CD14-positive monocyte (primary cell): ENCODE measurements around the gene RMC1. TPM values are rescaled to one million over a fixed set of nuclear protein-coding genes. Genes with fewer than 3 reads are reported as not detected.
A peak's percentile ranks its signal among the peaks of the same experiment; 100 is the strongest.

Experiments
- DNase-seq, 3 donors: peaks; one replicate each; pipeline ENCODE4 v3.0.0-alpha.2; 2011 to 2022
- H2AFZ ChIP-seq: 2 replicates; pipeline ENCODE4 v1.6.0; 2012; ENCODE audit warnings: mild to moderate bottlenecking, low read depth, low read length, inconsistent platforms; ENCODE audit not compliant: insufficient read depth, poor library complexity, severe bottlenecking
- H3K27ac ChIP-seq, 2 donors: 1 replicate in 1 of 2; 2 replicates in 1 of 2; pipeline ENCODE4 v1.5.1; 2012 to 2013; ENCODE audit warnings: low read length in 2 of 2, control low read depth in 1 of 2, inconsistent platforms in 1 of 2, low read depth in 1 of 2, mild to moderate bottlenecking in 1 of 2
- H3K27me3 ChIP-seq, 2 donors: one replicate each; pipeline versions ENCODE4 v1.6.0 to v1.6.1; 2011 to 2013; ENCODE audit warnings: low read length in 2 of 2; ENCODE audit not compliant: control insufficient read depth in 2 of 2, insufficient read depth in 2 of 2
- H3K36me3 ChIP-seq, 2 donors: replicated peaks in 1 of 2; 1 replicate in 1 of 2; 2 replicates in 1 of 2; pipeline versions ENCODE4 v1.5.1 to v1.6.1; 2012 to 2013; ENCODE audit warnings: low read length in 2 of 2, control low read depth in 1 of 2, inconsistent platforms in 1 of 2, mild to moderate bottlenecking in 1 of 2; ENCODE audit not compliant: insufficient read depth in 2 of 2, control insufficient read depth in 1 of 2
- H3K4me1 ChIP-seq, 2 donors: 1 replicate in 1 of 2; 2 replicates in 1 of 2; pipeline versions ENCODE4 v1.5.1 to v1.6.1; 2012 to 2013; ENCODE audit warnings: low read length in 2 of 2, control low read depth in 1 of 2, inconsistent platforms in 1 of 2, mild to moderate bottlenecking in 1 of 2, moderate library complexity in 1 of 2; ENCODE audit not compliant: insufficient read depth in 2 of 2, control insufficient read depth in 1 of 2
- H3K4me2 ChIP-seq: replicated peaks from 2 replicates; pipeline ENCODE3; 2012; ENCODE audit warnings: low read length, moderate library complexity, mild to moderate bottlenecking; ENCODE audit not compliant: poor library complexity, severe bottlenecking; ENCODE audit errors: extremely low read depth
- H3K4me3 ChIP-seq, 3 experiments: fragments of 200-600 bp in 1 of 3; sonication (generic) in 1 of 3; replicated peaks in 1 of 3; 1 replicate in 2 of 3; 2 replicates in 1 of 3; pipeline ENCODE4 v1.5.1; 2011 to 2013; ENCODE audit warnings: low read length in 3 of 3, mild to moderate bottlenecking in 3 of 3, control low read depth in 2 of 3, low read depth in 2 of 3, inconsistent platforms in 1 of 3, moderate library complexity in 1 of 3
- H3K79me2 ChIP-seq: 2 replicates; pipeline ENCODE4 v1.6.0; 2012; ENCODE audit warnings: mild to moderate bottlenecking, control low read depth, inconsistent platforms, low read length, moderate library complexity; ENCODE audit not compliant: insufficient read depth
- H3K9ac ChIP-seq: 2 replicates; pipeline ENCODE4 v1.6.0; 2017; ENCODE audit warnings: low read length, mild to moderate bottlenecking; ENCODE audit not compliant: insufficient read depth, poor library complexity, severe bottlenecking
- H3K9me3 ChIP-seq, 2 donors: replicated peaks in 1 of 2; 1 replicate in 1 of 2; 2 replicates in 1 of 2; pipeline versions ENCODE4 v1.5.1 to v1.6.1; 2012 to 2013; ENCODE audit warnings: low read length in 2 of 2, control low read depth in 1 of 2; ENCODE audit not compliant: control insufficient read depth in 1 of 2, insufficient read depth in 1 of 2
- H4K20me1 ChIP-seq: 2 replicates; pipeline ENCODE4 v1.6.0; 2012; ENCODE audit warnings: mild to moderate bottlenecking, low read length, control low read depth, moderate library complexity; ENCODE audit not compliant: insufficient read depth
- H3K27ac Mint-ChIP-seq, 7 donors: one replicate each; pipeline ENCODE4 v1.8.0; 2020; ENCODE audit warnings: mild to moderate bottlenecking in 7 of 7, mixed read lengths in 7 of 7, moderate library complexity in 6 of 7, inconsistent platforms in 2 of 7
- H3K27me3 Mint-ChIP-seq, 3 donors: one replicate each; pipeline ENCODE4 v1.8.0; 2021 to 2022; ENCODE audit warnings: low read depth in 3 of 3, mild to moderate bottlenecking in 3 of 3, mixed read lengths in 3 of 3, moderate library complexity in 3 of 3, inconsistent platforms in 1 of 3
- H3K36me3 Mint-ChIP-seq, 2 donors: one replicate each; pipeline ENCODE4 v1.8.0; 2020; ENCODE audit warnings: mixed read lengths in 2 of 2, inconsistent platforms in 1 of 2, mild to moderate bottlenecking in 1 of 2
- H3K4me1 Mint-ChIP-seq: one replicate; pipeline ENCODE4 v1.8.0; 2020; ENCODE audit warnings: mild to moderate bottlenecking, mixed read lengths
- H3K4me3 Mint-ChIP-seq, 2 donors: one replicate each; pipeline ENCODE4 v1.8.0; 2020; ENCODE audit warnings: mild to moderate bottlenecking in 2 of 2, mixed read lengths in 2 of 2, moderate library complexity in 1 of 2
- H3K9me3 Mint-ChIP-seq, 7 donors: one replicate each; pipeline ENCODE4 v1.8.0; 2020 to 2022; ENCODE audit warnings: mixed read lengths in 7 of 7, mild to moderate bottlenecking in 6 of 7, moderate library complexity in 6 of 7, inconsistent platforms in 2 of 7
- WGBS: methylation state at CpG from one replicate; pipeline ENCODE4 v1.1.5; 2013; ENCODE audit warnings: missing lambda C conversion rate; ENCODE audit not compliant: insufficient coverage; 5-methylcytosine and 5-hydroxymethylcytosine counted together
- intact Hi-C, 2 donors: fragments of 100-400 bp; cut with micrococcal nuclease; formaldehyde crosslinking; loops; one replicate each; pipeline versions ENCODE4 v1.15.0 to v1.15.1; 2023
- polyA plus RNA-seq, 3 donors: library from polyadenylated mRNA; depleted of rRNA in 1 of 3; unstranded in 2 of 3; stranded (reverse) in 1 of 3; fragments of 300-500 nt in 2 of 3; fragments of >200 nt in 1 of 3; fragmentation: Illumina TruSeq in 2 of 3; gene quantifications; 1 replicate in 2 of 3; 2 replicates in 1 of 3; pipeline ENCODE4 v1.2.3, GENCODE V29; 2012 to 2021
- TF ChIP-seq, protein P1 (sequence below): fragments of 200-600 bp; IDR thresholded peaks from one replicate; pipeline ENCODE4 v1.8.0; 2022; ENCODE audit warnings: antibody characterized with exemption, mild to moderate bottlenecking

RMC1 gene
- polyA plus RNA-seq, 3 donors = 21.9 to 70.8 (median 30.1) TPM

DNA sequence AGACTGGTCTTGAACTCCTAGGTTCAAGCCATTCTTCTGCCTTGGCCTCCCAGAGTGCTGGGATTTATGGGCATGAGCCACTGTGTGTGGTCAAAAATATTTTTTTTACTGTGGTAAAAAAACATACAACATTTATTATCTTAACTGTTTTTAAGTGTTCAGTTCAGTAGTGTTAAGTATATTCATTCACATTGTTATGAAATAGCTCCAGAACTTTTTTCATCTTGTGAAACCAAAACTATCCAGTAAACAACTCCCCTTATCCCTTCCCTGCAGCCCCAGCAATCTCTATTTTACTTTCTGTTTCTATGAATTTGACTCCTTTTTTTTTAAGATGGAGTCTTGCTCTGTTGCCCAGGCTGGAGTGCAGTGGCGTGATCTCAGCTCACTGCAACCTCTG is 9.3 kb downstream of the RMC1 start:
- Histone ChIP-seq H4K20me1 (peaks cover 22% of the 10 kb centered on the region), H2AFZ (no peak overlapping the region), H3K4me3 (no peak overlapping the region), H3K36me3 (peaks cover 56 to 70% of the 10 kb centered on the region in 2 donors), H3K9me3 (no peaks in the 10 kb centered on the region), H3K27ac (peak overlapping the region; percentile 72 to 78), H3K4me1 (peaks cover 17 to 19% of the 10 kb centered on the region in 2 donors), H3K9ac (peak overlapping the region; percentile 19), H3K79me2 (peaks cover 19% of the 10 kb centered on the region), H3K4me2 (peak overlapping the region; percentile 9), H3K27me3 (no peaks in the 10 kb centered on the region)
- Mint-ChIP-seq H3K4me1 (peaks cover 20% of the 10 kb centered on the region), H3K36me3 (peaks cover 59 to 85% of the 10 kb centered on the region in 2 donors), H3K4me3 (peak overlapping the region; percentile 39 to 66), H3K9me3 (peaks cover 0 to 2% (median 0%) of the 10 kb centered on the region in 7 donors), H3K27ac (peak overlapping the region; percentile 92 to 96 (median 94)), H3K27me3 (peaks cover 0 to 3% (median 2%) of the 10 kb centered on the region in 3 donors)
- TF ChIP-seq, protein P1, sequence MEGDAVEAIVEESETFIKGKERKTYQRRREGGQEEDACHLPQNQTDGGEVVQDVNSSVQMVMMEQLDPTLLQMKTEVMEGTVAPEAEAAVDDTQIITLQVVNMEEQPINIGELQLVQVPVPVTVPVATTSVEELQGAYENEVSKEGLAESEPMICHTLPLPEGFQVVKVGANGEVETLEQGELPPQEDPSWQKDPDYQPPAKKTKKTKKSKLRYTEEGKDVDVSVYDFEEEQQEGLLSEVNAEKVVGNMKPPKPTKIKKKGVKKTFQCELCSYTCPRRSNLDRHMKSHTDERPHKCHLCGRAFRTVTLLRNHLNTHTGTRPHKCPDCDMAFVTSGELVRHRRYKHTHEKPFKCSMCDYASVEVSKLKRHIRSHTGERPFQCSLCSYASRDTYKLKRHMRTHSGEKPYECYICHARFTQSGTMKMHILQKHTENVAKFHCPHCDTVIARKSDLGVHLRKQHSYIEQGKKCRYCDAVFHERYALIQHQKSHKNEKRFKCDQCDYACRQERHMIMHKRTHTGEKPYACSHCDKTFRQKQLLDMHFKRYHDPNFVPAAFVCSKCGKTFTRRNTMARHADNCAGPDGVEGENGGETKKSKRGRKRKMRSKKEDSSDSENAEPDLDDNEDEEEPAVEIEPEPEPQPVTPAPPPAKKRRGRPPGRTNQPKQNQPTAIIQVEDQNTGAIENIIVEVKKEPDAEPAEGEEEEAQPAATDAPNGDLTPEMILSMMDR = no peak
- 100% methylated on average over 1 of the region's 1 CpG for WGBS
- peak in 2 of 3 donors; percentile 48 to 49 for DNase-seq
- intact Hi-C loops = no loop called here

DNA sequence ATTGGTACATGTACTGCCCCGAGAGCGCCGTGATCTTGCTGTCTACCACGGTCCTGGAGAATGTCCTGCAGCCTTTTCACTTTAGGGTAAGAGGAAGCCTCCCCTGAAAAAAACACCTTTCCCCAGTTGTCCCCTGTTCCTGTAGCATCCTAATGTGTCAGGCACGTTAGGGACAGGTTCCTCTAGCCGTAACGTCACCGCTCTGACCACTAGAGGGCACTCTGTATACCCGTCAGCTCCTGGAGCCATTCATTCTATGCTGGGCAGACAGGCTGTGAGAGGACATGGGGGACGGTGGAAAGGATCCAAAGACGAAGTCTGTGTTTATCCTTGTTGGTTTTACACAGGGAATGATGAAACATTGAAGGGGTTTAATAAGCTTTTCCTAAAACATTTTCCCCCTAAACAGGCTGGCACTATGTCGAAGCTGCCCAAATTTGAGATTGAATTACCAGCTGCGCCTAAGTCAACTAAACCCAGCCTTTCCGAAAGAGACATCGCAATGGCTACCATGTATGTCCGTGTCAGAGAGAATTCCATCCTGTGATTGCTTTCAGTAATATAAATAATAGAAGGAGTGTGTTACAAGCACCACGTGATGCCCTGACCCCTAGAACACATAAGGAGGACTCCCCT is 12.7 kb downstream of the RMC1 start:
- H3K79me2 ChIP-seq = peaks cover 7% of the 10 kb centered on the region
- no peak overlapping the region for H3K4me2 ChIP-seq
- DNase-seq = peak; percentile 61 to 78 (median 76)
- H3K4me1 Mint-ChIP-seq = peaks cover 20% of the 10 kb centered on the region
- H3K27me3 Mint-ChIP-seq = peaks cover 0 to 2% (median 0%) of the 10 kb centered on the region in 3 donors
- peaks cover 14% of the 10 kb centered on the region for H4K20me1 ChIP-seq
- WGBS = 55% methylated on average over 6 of the region's 17 CpGs
- H3K27me3 ChIP-seq = no peaks in the 10 kb centered on the region
- H3K27ac Mint-ChIP-seq = peak overlapping the region in 6 of 7 donors; percentile 1 to 85 (median 68)
- intact Hi-C loops = loop anchor here (5.0 kb wide), 1 partner anchor 71 kb away; the partner anchor contains the start of gene NPC1 (in 2 of the 2)
- H3K9me3 Mint-ChIP-seq = peaks cover 0 to 3% (median 0%) of the 10 kb centered on the region in 7 donors
- H3K9ac ChIP-seq = no peak overlapping the region
- H2AFZ ChIP-seq = no peak overlapping the region
- TF ChIP-seq, protein P1 = peak; percentile 85
- H3K4me3 Mint-ChIP-seq = no peak overlapping the region
- no peak overlapping the region for H3K4me3 ChIP-seq
- H3K36me3 ChIP-seq = peaks cover 58 to 79% of the 10 kb centered on the region in 2 donors
- peaks cover 17 to 19% of the 10 kb centered on the region in 2 donors for H3K4me1 ChIP-seq
- H3K36me3 Mint-ChIP-seq = peaks cover 64 to 89% of the 10 kb centered on the region in 2 donors
- H3K27ac ChIP-seq = no peak overlapping the region
- no peaks in the 10 kb centered on the region for H3K9me3 ChIP-seq
